Neuronal stem cell (in vitro differentiated cells): ENCODE results near the gene MED8.
A peak's percentile ranks its signal among the peaks of the same experiment; 100 is the strongest.

ENCODE experiments used
- DNase-seq: peaks from one replicate; pipeline ENCODE4 v3.0.0-alpha.2; 2013; ENCODE audit warnings: low spot score
- H2AFZ ChIP-seq: one replicate; pipeline ENCODE4 v1.6.1; 2013; ENCODE audit warnings: mild to moderate bottlenecking, low read length, inconsistent platforms
- H2AK5ac ChIP-seq: 2 replicates; pipeline ENCODE4 v1.6.1; 2013; ENCODE audit warnings: low read depth, mild to moderate bottlenecking, inconsistent platforms, low read length, moderate library complexity, mixed read lengths
- H2BK120ac ChIP-seq: 2 replicates; pipeline ENCODE4 v1.6.1; 2013; ENCODE audit warnings: low read depth, mild to moderate bottlenecking, inconsistent platforms, low read length, moderate library complexity, mixed read lengths
- H2BK12ac ChIP-seq: one replicate; pipeline ENCODE4 v1.6.1; 2013; ENCODE audit warnings: low read length, inconsistent platforms
- H2BK15ac ChIP-seq: 2 replicates; pipeline ENCODE4 v1.6.1; 2013; ENCODE audit warnings: mild to moderate bottlenecking, low read length, inconsistent platforms, mixed read lengths
- H2BK5ac ChIP-seq: one replicate; pipeline ENCODE4 v1.6.1; 2013; ENCODE audit warnings: inconsistent platforms, mild to moderate bottlenecking, low read length, moderate library complexity
- H3K14ac ChIP-seq: one replicate; pipeline ENCODE4 v1.6.1; 2013; ENCODE audit warnings: low read length, inconsistent platforms
- H3K18ac ChIP-seq: 2 replicates; pipeline ENCODE4 v1.6.1; 2013; ENCODE audit warnings: low read length, inconsistent platforms
- H3K23ac ChIP-seq: 2 replicates; pipeline ENCODE4 v1.6.1; 2013; ENCODE audit warnings: low read depth, mild to moderate bottlenecking, mixed read lengths, low read length, inconsistent platforms; ENCODE audit not compliant: poor library complexity
- H3K27ac ChIP-seq: replicated peaks from 3 replicates; pipeline ENCODE4 v1.5.1; 2013; ENCODE audit warnings: low read length, inconsistent platforms
- H3K27me3 ChIP-seq, 3 experiments: 2 replicates each; pipeline ENCODE4 v1.6.1; 2013; ENCODE audit warnings: low read length in 3 of 3, mild to moderate bottlenecking in 2 of 3, inconsistent platforms in 1 of 3, low read depth in 1 of 3, mixed read lengths in 1 of 3, moderate library complexity in 1 of 3; ENCODE audit not compliant: control insufficient read depth in 3 of 3, insufficient read depth in 3 of 3
- H3K36me3 ChIP-seq, 2 donors: replicated peaks in 1 of 2; 2 replicates each; pipeline ENCODE4 v1.6.1; 2013; ENCODE audit warnings: low read length in 2 of 2; ENCODE audit not compliant: control insufficient read depth in 2 of 2, insufficient read depth in 2 of 2
- H3K4ac ChIP-seq: 2 replicates; pipeline ENCODE4 v1.6.1; 2013; ENCODE audit warnings: inconsistent platforms, mild to moderate bottlenecking, low read length, moderate library complexity
- H3K4me1 ChIP-seq, 2 donors: 1 replicate in 1 of 2; 2 replicates in 1 of 2; pipeline ENCODE4 v1.6.1; 2013; ENCODE audit warnings: low read length in 2 of 2, low read depth in 1 of 2; ENCODE audit not compliant: control insufficient read depth in 2 of 2, insufficient read depth in 1 of 2
- H3K4me2 ChIP-seq: one replicate; pipeline ENCODE4 v1.6.1; 2013; ENCODE audit warnings: mild to moderate bottlenecking, low read length, inconsistent platforms; ENCODE audit not compliant: insufficient read depth, poor library complexity, severe bottlenecking
- H3K4me3 ChIP-seq, 2 donors: 2 replicates each; pipeline ENCODE4 v1.5.1; 2013; ENCODE audit warnings: low read length in 2 of 2, mild to moderate bottlenecking in 2 of 2, inconsistent platforms in 1 of 2, moderate library complexity in 1 of 2
- H3K79me1 ChIP-seq: one replicate; pipeline ENCODE4 v1.6.1; 2013; ENCODE audit warnings: low read depth, mild to moderate bottlenecking, inconsistent platforms, low read length, moderate library complexity
- H3K9ac ChIP-seq: one replicate; pipeline ENCODE4 v1.6.1; 2013; ENCODE audit warnings: mild to moderate bottlenecking, low read depth, low read length, inconsistent platforms; ENCODE audit not compliant: poor library complexity
- H3K9me3 ChIP-seq, 2 donors: replicated peaks in 1 of 2; 2 replicates each; pipeline versions ENCODE3 to v1.6.1; 2013; ENCODE audit warnings: low read length in 2 of 2, mild to moderate bottlenecking in 2 of 2, inconsistent platforms in 1 of 2, low read depth in 1 of 2, mixed read lengths in 1 of 2, moderate library complexity in 1 of 2; ENCODE audit not compliant: control insufficient read depth in 2 of 2, insufficient read depth in 1 of 2
- H4K8ac ChIP-seq: one replicate; pipeline ENCODE4 v1.6.1; 2013; ENCODE audit warnings: low read depth, mild to moderate bottlenecking, inconsistent platforms, low read length, moderate library complexity
- H4K91ac ChIP-seq: one replicate; pipeline ENCODE4 v1.6.1; 2013; ENCODE audit warnings: low read length, low read depth, mild to moderate bottlenecking, inconsistent platforms; ENCODE audit not compliant: poor library complexity
- WGBS, 2 donors: extraction: QIAGEN DNeasy Blood & Tissue Kit; methylation state at CpG; one replicate each; pipeline ENCODE4 v1.1.7; 2013; ENCODE audit warnings: missing lambda C conversion rate in 2 of 2, mixed read lengths in 1 of 2; ENCODE audit not compliant: insufficient read length in 2 of 2, insufficient replicate concordance in 1 of 2; ENCODE audit errors: extremely low coverage in 2 of 2; 5-methylcytosine and 5-hydroxymethylcytosine counted together

The MED8 gene

DNA sequence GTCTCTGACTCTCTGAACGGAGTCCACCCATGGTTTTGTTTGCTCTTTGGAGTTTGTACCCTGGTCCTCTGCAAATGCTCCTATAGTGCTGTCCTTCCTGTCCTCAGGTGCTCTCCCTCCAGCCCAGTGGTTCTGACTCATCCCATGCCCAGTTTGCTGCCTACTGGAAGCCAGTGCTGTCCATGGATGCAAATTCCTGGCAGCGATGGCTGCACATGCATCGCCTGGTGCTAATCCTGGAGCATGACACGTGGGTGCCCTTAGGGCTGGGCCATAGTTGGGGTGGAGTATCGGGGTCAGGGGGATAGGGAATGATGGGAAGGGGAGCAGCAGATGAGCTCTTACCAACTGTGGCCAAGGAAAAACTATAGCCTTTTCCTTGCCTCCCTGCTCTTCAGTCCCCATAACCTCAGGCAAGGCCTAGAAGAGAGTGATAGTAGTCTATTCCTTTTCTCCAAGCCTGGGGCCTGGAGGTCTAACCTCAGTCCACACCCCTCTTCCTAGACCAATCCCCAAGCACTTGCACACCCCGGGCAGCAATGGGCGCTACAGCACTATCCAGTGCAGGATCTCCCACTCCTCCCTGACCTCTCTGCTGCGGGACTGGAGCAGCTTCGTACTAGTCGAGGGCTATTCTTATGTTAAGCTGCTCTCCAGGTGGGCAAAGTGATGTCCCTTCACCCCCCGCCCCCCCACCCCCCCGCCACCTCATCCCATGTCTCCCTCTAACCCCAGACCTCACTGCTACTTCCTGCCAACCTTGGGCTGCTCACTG, 32.6 kb upstream of the MED8 start:
- H2BK120ac ChIP-seq = no peak overlapping the region
- no peaks in the 10 kb centered on the region for H3K79me1 ChIP-seq
- peaks cover 60 to 93% of the 10 kb centered on the region in 2 donors for H3K36me3 ChIP-seq
- WGBS, 2 donors = no CpG with 5 or more reads among the region's 12 CpGs
- no peaks in the 10 kb centered on the region for H3K27me3 ChIP-seq
- no peak overlapping the region for H2BK5ac ChIP-seq
- H2AFZ ChIP-seq = no peak overlapping the region
- H2BK12ac ChIP-seq = no peak overlapping the region
- H3K4me1 ChIP-seq = no peaks in the 10 kb centered on the region
- H3K9me3 ChIP-seq = no peaks in the 10 kb centered on the region
- no peak overlapping the region for H2BK15ac ChIP-seq
- no peak overlapping the region for H3K4me3 ChIP-seq
- DNase-seq = no peak
- H4K8ac ChIP-seq = no peak overlapping the region
- no peak overlapping the region for H3K4me2 ChIP-seq
- no peak overlapping the region for H3K27ac ChIP-seq
- no peak overlapping the region for H3K23ac ChIP-seq
- no peak overlapping the region for H2AK5ac ChIP-seq
- H3K18ac ChIP-seq = no peak overlapping the region
- H3K4ac ChIP-seq = no peak overlapping the region
- H4K91ac ChIP-seq = no peak overlapping the region
- no peak overlapping the region for H3K14ac ChIP-seq
- H3K9ac ChIP-seq = no peak overlapping the region

DNA sequence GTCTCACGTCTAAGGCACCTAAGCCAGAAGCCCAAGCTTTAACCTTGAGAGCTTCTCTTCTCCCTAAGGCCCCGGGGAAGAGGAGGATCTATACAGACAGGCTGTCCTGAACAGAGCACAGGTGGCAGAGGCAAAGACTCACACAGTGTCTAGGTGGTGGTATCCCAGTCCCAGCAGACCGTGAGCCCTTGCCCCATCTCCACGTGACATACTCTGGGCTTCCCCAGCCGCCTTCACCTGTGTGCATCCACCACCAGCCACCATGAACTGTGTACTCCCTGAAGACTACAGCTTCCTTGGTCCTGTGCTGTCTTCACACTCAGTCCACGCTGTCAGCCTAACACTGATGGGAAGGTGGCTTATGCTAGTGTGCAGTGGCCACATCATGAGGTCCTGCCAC, 31.8 kb upstream of the MED8 start:
- no CpG with 5 or more reads among the region's 6 CpGs for WGBS, 2 donors
- Histone ChIP-seq H3K4me3 (peak overlapping the region in 1 of 2 donors; percentile 1), H4K8ac (no peak overlapping the region), H3K36me3 (peaks cover 55 to 93% of the 10 kb centered on the region in 2 donors), H2AFZ (no peak overlapping the region), H3K18ac (no peak overlapping the region), H2BK120ac (no peak overlapping the region), H3K4me2 (no peak overlapping the region), H3K14ac (no peak overlapping the region), H3K27me3 (no peaks in the 10 kb centered on the region), H3K79me1 (no peaks in the 10 kb centered on the region), H3K9ac (no peak overlapping the region), H3K27ac (no peak overlapping the region), H2BK12ac (no peak overlapping the region), H3K4ac (no peak overlapping the region), H2AK5ac (no peak overlapping the region), H2BK15ac (no peak overlapping the region), H3K9me3 (no peaks in the 10 kb centered on the region), H4K91ac (no peak overlapping the region), H2BK5ac (no peak overlapping the region), H3K23ac (no peak overlapping the region), H3K4me1 (no peaks in the 10 kb centered on the region)
- no peak for DNase-seq

DNA sequence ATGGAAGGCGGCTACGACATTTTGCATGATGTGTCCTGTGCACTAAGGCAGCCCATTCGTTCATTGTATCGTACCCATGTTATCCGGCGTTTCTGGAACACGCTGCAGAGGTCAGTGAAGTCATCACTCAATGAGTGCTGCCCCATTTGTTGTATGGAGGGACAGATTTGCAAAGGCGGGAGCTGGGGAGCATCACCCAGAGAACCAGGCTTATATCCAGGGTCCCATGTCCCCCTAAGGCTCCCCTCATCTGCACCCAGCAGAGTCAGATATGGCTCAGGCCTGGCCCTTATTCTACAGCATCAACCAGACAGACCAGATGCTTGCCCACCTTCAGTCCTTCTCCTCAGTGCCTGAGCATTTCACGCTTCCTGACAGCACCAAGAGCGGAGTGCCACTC, 31.3 kb upstream of the MED8 start:
- Histone ChIP-seq H3K4me2 (no peak overlapping the region), H3K27ac (no peak overlapping the region), H3K9ac (no peak overlapping the region), H4K91ac (no peak overlapping the region), H3K23ac (no peak overlapping the region), H3K4me1 (no peaks in the 10 kb centered on the region), H2AFZ (no peak overlapping the region), H4K8ac (no peak overlapping the region), H3K9me3 (no peaks in the 10 kb centered on the region), H3K27me3 (no peaks in the 10 kb centered on the region), H3K36me3 (peaks cover 54 to 93% of the 10 kb centered on the region in 2 donors), H3K18ac (no peak overlapping the region), H3K4ac (no peak overlapping the region), H2BK12ac (no peak overlapping the region), H3K79me1 (no peaks in the 10 kb centered on the region), H2AK5ac (no peak overlapping the region), H3K14ac (no peak overlapping the region), H2BK5ac (peak overlapping the region; percentile 35), H2BK15ac (no peak overlapping the region), H2BK120ac (no peak overlapping the region), H3K4me3 (peak overlapping the region in 1 of 2 donors; percentile 27)
- no CpG with 5 or more reads among the region's 10 CpGs for WGBS, 2 donors
- DNase-seq = no peak

GRCh38 chr1:43419627-43420425, 30.2 kb upstream of the MED8 start:
- Histone ChIP-seq H2BK12ac (no peak overlapping the region), H3K36me3 (peaks cover 51 to 93% of the 10 kb centered on the region in 2 donors)

More at GRCh38 chr1:43419627-43420425, 30.2 kb upstream of the MED8 start:
- H2AK5ac ChIP-seq = no peak overlapping the region
- no peak overlapping the region for H3K4me3 ChIP-seq
- no peaks in the 10 kb centered on the region for H3K4me1 ChIP-seq
- no peaks in the 10 kb centered on the region for H3K79me1 ChIP-seq
- no peak overlapping the region for H3K4me2 ChIP-seq
- no peak overlapping the region for H4K91ac ChIP-seq
- no peak overlapping the region for H3K18ac ChIP-seq
- peak overlapping the region; percentile 25 for H3K9ac ChIP-seq
- no peak overlapping the region for H4K8ac ChIP-seq
- no CpG with 5 or more reads among the region's 13 CpGs for WGBS, 2 donors
- no peak overlapping the region for H2BK5ac ChIP-seq
- no peak overlapping the region for H2AFZ ChIP-seq
- no peak overlapping the region for H3K27ac ChIP-seq
- no peak for DNase-seq
- no peak overlapping the region for H2BK120ac ChIP-seq
- no peaks in the 10 kb centered on the region for H3K27me3 ChIP-seq
- H3K9me3 ChIP-seq = no peaks in the 10 kb centered on the region
- no peak overlapping the region for H3K23ac ChIP-seq
- no peak overlapping the region for H3K4ac ChIP-seq
- H2BK15ac ChIP-seq = no peak overlapping the region
- H3K14ac ChIP-seq = no peak overlapping the region
